Adrenal gland (tissue), 12 donors: ENCODE results near the gene PBLD. TPM values are rescaled to one million over a fixed set of nuclear protein-coding genes. Genes with fewer than 3 reads are reported as not detected.

Experiments
- DNase-seq, 7 donors: peaks; one replicate each; pipeline ENCODE4 v3.0.0-alpha.2; 2019 to 2020
- H3K27ac ChIP-seq, 5 donors: fragments of 200-600 bp; sonication (generic) in 4 of 5; 1 replicate in 3 of 5; 2 replicates in 2 of 5; pipeline versions ENCODE4 v1.5.1 to v1.8.0; 2016 to 2020; ENCODE audit warnings: mild to moderate bottlenecking in 1 of 5
- H3K27me3 ChIP-seq: fragments of 200-600 bp; 2 replicates; pipeline ENCODE4 v1.8.0; 2021
- H3K36me3 ChIP-seq, 2 donors: fragments of 200-600 bp; replicated peaks in 1 of 2; 1 replicate in 1 of 2; 2 replicates in 1 of 2; pipeline versions ENCODE4 v1.5.1 to v1.8.0; 2018 to 2022
- H3K4me1 ChIP-seq, 2 donors: fragments of 200-600 bp; replicated peaks in 1 of 2; 1 replicate in 1 of 2; 2 replicates in 1 of 2; pipeline versions ENCODE4 v1.5.1 to v1.8.0; 2018 to 2021
- H3K4me3 ChIP-seq, 4 donors: fragments of 200-600 bp; sonication (generic) in 3 of 4; one replicate each; pipeline ENCODE4 v1.5.1; 2016 to 2018
- H3K9me3 ChIP-seq, 3 donors: fragments of 200-600 bp; sonication (generic) in 1 of 3; replicated peaks in 1 of 3; 1 replicate in 2 of 3; 2 replicates in 1 of 3; pipeline versions ENCODE4 v1.5.1 to v1.8.0; 2016 to 2021
- CTCF ChIP-seq, 6 experiments: fragments of 450-650 bp in 4 of 6; fragments of 200-600 bp in 2 of 6; sonication (generic) in 1 of 6; IDR thresholded peaks; 1 replicate in 5 of 6; 2 replicates in 1 of 6; pipeline versions ENCODE4 v1.5.1 to v1.8.0; 2016 to 2021; ENCODE audit warnings: antibody characterized with exemption in 6 of 6, mild to moderate bottlenecking in 2 of 6, moderate library complexity in 1 of 6
- POLR2A ChIP-seq, 2 donors: fragments of 450-650 bp; IDR thresholded peaks; one replicate each; pipeline ENCODE4 v1.6.1; 2017; ENCODE audit warnings: antibody characterized with exemption in 2 of 2, mild to moderate bottlenecking in 2 of 2, moderate library complexity in 1 of 2
- WGBS, 4 donors: extraction: QIAGEN DNeasy Blood & Tissue Kit in 2 of 4; methylation state at CpG; one replicate each; pipeline versions ENCODE4 v1.1.5 to v1.1.7; 2013 to 2017; 5-methylcytosine and 5-hydroxymethylcytosine counted together
- intact Hi-C, 2 donors: fragments of 100-400 bp; cut with DNase I; formaldehyde crosslinking; loops; one replicate each; pipeline versions ENCODE4 v1.14.1 to v1.15.0; 2022 to 2023
- polyA plus RNA-seq, 3 donors: library from polyadenylated mRNA; stranded (reverse); fragments of 200-250 nt in 2 of 3; fragments of 350-450 nt in 1 of 3; fragmentation: Illumina TruSeq in 1 of 3; extraction: RNeasy Lipid Tissue Mini Kit (QIAGEN cat#74804) in 1 of 3; gene quantifications; one replicate each; pipeline ENCODE4 v1.2.3, GENCODE V29; 2013 to 2014
- total RNA-seq, 9 donors: library from RNA; depleted of rRNA in 4 of 9; stranded (reverse); fragments of >200 nt in 4 of 9; fragments of 120-200 nt in 1 of 9; fragmentation: NEBNext Ultra II Directional in 1 of 9; extraction: Animal tissue kit (Norgen Biotek cat#: 25700) in 1 of 9; gene quantifications; one replicate each; pipeline versions ENCODE4 v1.1.0 to v1.2.4, GENCODE V29; 2013 to 2023
- donor health status: healthy with polysubstance abuse.
- donor health status: Bipolar disorder and iron deficiency.
- donor health status: DM: yes; HTN: yes; CAD: no.
- donor health status: DM: no; HTN: no; CAD: no.
- donor health status: DM: no; HTN: no; CAD: no.
- donor health status: DM: yes; HTN: yes; CAD: no.

PBLD gene
- total and polyA plus RNA-seq, 12 donors: 6.8 to 32.9 (median 18.7) TPM

- no peak for DNase-seq
- no peaks in the 10 kb centered on the region for H3K9me3 ChIP-seq
- no peaks in the 10 kb centered on the region for H3K36me3 ChIP-seq
- no peak for TF ChIP-seq POLR2A (IDR thresholded peaks at IDR 0.05)
- TF ChIP-seq CTCF (IDR thresholded peaks at IDR 0.05): no peak
- H3K4me3 ChIP-seq: no peak overlapping the region
- intact Hi-C loops: loop anchor here in 1 of 2 donors (10.0 kb wide), 3 partner anchors 86 to 436 kb away; no protein-coding TSS in a partner anchor
- H3K27me3 ChIP-seq: no peaks in the 10 kb centered on the region
- peaks cover 0 to 5% of the 10 kb centered on the region in 2 donors for H3K4me1 ChIP-seq
- WGBS, 4 donors: 73 to 83% (median 82%) methylated on average over 3 of the region's 3 CpGs
- H3K27ac ChIP-seq: no peak overlapping the region
Measured at GRCh38 chr10:68301301-68301700, 31.4 kb downstream of the PBLD start.

- DNase-seq: no peak
- no peak for TF ChIP-seq CTCF (IDR thresholded peaks at IDR 0.05)
- no peak for TF ChIP-seq POLR2A (IDR thresholded peaks at IDR 0.05)
- Histone ChIP-seq H3K27me3 (no peaks in the 10 kb centered on the region), H3K27ac (no peak overlapping the region), H3K36me3 (no peaks in the 10 kb centered on the region), H3K9me3 (no peaks in the 10 kb centered on the region), H3K4me3 (no peak overlapping the region), H3K4me1 (no peaks in the 10 kb centered on the region)
- 77 to 86% (median 82%) methylated on average over 9 of the region's 9 CpGs for WGBS, 4 donors
- intact Hi-C loops: loop anchor here in 1 of 2 donors (10.0 kb wide), 1 partner anchor 62 kb away; the partner anchor contains the start of gene ATOH7
Measured at GRCh38 chr10:68296843-68297663, 35.7 kb downstream of the PBLD start.

- H3K27ac ChIP-seq: no peak overlapping the region
- DNase-seq: no peak
- no peaks in the 10 kb centered on the region for H3K36me3 ChIP-seq
- intact Hi-C loops: loop anchor here in 1 of 2 donors (10.0 kb wide), 1 partner anchor 56 kb away; the partner anchor contains the start of gene ATOH7
- no peak overlapping the region for H3K4me3 ChIP-seq
- H3K27me3 ChIP-seq: no peaks in the 10 kb centered on the region
- no peaks in the 10 kb centered on the region for H3K4me1 ChIP-seq
- no peaks in the 10 kb centered on the region for H3K9me3 ChIP-seq
- TF ChIP-seq POLR2A (IDR thresholded peaks at IDR 0.05) (no peak), CTCF (IDR thresholded peaks at IDR 0.05) (no peak)
Measured at GRCh38 chr10:68290736-68291135, 42.0 kb downstream of the PBLD start.

- Histone ChIP-seq H3K4me1 (no peaks in the 10 kb centered on the region), H3K4me3 (no peak overlapping the region), H3K36me3 (no peaks in the 10 kb centered on the region), H3K27me3 (no peaks in the 10 kb centered on the region), H3K27ac (no peak overlapping the region), H3K9me3 (no peaks in the 10 kb centered on the region)
- DNase-seq: no peak
- 89 to 99% (median 96%) methylated on average over 4 of the region's 4 CpGs for WGBS, 4 donors
- intact Hi-C loops: no loop called here
- TF ChIP-seq CTCF (IDR thresholded peaks at IDR 0.05) (no peak), POLR2A (IDR thresholded peaks at IDR 0.05) (no peak)
Measured at GRCh38 chr10:68288717-68289116, 44.0 kb downstream of the PBLD start.
